BE2C (cell line): ENCODE data around the gene SDHC. TPM values are rescaled to one million over a fixed set of nuclear protein-coding genes. Genes with fewer than 3 reads are reported as not detected.

Experiments
- DNase-seq: peaks from one replicate; pipeline ENCODE4 v3.0.0-alpha.2; 2020
- H3K27me3 ChIP-seq: fragments of 250-450 bp; sonication (Bioruptor Pico); 2 replicates; pipeline ENCODE4 v1.5.1; 2020; ENCODE audit warnings: mild to moderate bottlenecking
- H3K36me3 ChIP-seq: fragments of 250-450 bp; sonication (Bioruptor Pico); 2 replicates; pipeline ENCODE4 v1.5.1; 2020; ENCODE audit warnings: mild to moderate bottlenecking
- H3K4me1 ChIP-seq: fragments of 250-450 bp; sonication (Bioruptor Pico); 2 replicates; pipeline ENCODE4 v1.5.1; 2020
- H3K4me3 ChIP-seq: 2 replicates; pipeline ENCODE4 v1.5.1; 2011; ENCODE audit warnings: low read depth, low read length
- H3K9me3 ChIP-seq: fragments of 250-450 bp; sonication (Bioruptor Pico); 2 replicates; pipeline ENCODE4 v1.5.1; 2020
- polyA plus RNA-seq: library from polyadenylated mRNA; unstranded; fragments of >200 nt; gene quantifications from one replicate; pipeline ENCODE4 v1.2.1, GENCODE V29; 2012; ENCODE audit warnings: low read depth, missing spikeins; ENCODE audit not compliant: insufficient read length, insufficient read depth
- TF ChIP-seq, protein P1 (sequence below): IDR thresholded peaks from 2 replicates; pipeline ENCODE4 v1.5.1; 2012; ENCODE audit warnings: mild to moderate bottlenecking, low read depth, low read length

Gene SDHC, protein sequence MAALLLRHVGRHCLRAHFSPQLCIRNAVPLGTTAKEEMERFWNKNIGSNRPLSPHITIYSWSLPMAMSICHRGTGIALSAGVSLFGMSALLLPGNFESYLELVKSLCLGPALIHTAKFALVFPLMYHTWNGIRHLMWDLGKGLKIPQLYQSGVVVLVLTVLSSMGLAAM
- 146 TPM for polyA plus RNA-seq

DNA sequence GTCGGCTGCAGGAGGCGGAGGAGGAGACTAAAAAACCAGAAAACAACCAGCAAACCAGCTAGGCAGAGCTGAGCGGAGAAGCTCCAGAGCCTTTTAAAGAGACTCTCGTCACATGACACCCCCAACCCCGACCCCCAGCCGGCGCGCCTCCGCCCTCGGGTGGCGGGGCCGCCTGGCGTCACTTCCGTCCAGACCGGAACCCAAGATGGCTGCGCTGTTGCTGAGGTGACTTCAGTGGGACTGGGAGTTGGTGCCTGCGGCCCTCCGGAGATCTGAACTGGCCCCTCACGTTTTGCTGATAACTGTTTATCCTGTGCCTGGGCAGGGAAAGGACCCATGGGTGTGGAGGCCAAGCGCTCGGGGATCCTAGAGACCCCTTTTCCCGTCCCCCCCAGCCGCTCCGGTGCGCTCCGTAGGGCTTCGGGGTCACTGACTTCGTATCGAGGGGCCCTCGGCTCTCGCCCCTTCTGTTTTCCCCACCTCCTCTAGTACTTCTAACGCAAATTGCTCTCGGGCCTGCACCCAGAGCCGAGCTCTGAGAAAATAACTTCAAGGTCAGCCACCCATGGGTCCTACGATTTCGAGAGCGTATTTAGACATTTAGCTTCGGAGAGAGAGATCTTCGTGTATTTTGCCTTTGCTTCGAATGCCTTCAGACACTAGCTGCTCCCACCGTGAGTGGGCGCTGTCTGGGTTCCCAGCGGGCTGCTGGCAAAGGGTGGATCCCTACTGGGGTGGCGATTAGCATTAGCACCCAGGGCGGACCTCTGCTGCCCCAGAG lies at the start of gene SDHC:
TSS of gene SDHC (plus strand) at position 181 of the 781 bp plus-strand sequence. CDS start at position 206, 25 bp downstream.
- Histone ChIP-seq H3K4me3 (peak within 1 kb of the TSS; percentile 94), H3K4me1 (0 out of 2 replicates have a peak, but pooled peaks cover 2% of the 10 kb centered on the region), H3K36me3 (peaks cover 3% of the 10 kb centered on the region; the same call in 1 of the 2 replicates), H3K9me3 (no peaks in the 10 kb centered on the region), H3K27me3 (no peaks in the 10 kb centered on the region)
- peak; percentile 92 for DNase-seq
- TF ChIP-seq, protein P1, sequence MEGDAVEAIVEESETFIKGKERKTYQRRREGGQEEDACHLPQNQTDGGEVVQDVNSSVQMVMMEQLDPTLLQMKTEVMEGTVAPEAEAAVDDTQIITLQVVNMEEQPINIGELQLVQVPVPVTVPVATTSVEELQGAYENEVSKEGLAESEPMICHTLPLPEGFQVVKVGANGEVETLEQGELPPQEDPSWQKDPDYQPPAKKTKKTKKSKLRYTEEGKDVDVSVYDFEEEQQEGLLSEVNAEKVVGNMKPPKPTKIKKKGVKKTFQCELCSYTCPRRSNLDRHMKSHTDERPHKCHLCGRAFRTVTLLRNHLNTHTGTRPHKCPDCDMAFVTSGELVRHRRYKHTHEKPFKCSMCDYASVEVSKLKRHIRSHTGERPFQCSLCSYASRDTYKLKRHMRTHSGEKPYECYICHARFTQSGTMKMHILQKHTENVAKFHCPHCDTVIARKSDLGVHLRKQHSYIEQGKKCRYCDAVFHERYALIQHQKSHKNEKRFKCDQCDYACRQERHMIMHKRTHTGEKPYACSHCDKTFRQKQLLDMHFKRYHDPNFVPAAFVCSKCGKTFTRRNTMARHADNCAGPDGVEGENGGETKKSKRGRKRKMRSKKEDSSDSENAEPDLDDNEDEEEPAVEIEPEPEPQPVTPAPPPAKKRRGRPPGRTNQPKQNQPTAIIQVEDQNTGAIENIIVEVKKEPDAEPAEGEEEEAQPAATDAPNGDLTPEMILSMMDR: peak; percentile 62

DNA sequence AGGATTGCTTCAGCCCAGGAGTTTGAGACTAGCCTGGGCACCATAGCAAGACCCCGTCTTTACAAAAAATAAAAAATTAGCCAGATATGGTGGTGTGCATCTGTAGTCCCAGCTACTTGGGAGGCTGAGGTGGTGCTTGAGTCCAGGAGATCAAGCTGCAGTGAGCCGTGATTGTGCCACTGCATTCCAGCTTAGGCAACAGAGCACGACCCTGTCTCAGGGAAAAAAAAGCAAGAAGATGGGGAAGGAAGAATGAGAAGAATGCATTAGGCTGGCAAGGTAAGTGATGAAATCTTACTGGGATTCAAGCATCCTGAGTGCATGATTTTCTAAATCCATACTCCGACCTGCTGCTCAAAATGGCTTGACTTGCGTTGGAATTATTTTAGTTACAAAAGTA lies 48.9 kb upstream of the SDHC start:
- no peak for DNase-seq
- peaks cover 19% of the 10 kb centered on the region for H3K27me3 ChIP-seq
- H3K9me3 ChIP-seq: no peaks in the 10 kb centered on the region
- TF ChIP-seq, protein P1: no peak
- no peaks in the 10 kb centered on the region for H3K36me3 ChIP-seq
- no peak overlapping the region for H3K4me3 ChIP-seq
- H3K4me1 ChIP-seq: no peaks in the 10 kb centered on the region

DNA sequence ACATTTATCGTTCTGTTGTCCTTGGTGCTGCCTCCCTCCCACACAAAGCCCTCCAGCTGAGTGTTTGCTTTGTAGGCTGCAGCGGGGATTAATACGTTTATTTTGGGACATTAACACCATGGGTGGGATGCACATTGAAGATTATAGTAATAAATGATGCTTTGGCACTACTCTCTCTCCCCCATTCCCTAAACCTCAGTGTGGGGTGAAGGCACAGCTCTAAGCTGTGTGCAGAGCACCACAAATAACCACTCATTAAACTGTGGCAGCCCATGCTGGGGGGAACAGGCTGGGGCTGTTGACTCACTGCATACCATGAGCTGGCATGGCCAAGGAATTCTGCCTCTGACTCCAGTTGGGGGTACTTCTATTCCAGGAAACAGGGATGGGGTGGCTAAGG lies 48.0 kb upstream of the SDHC start:
- Histone ChIP-seq H3K9me3 (no peaks in the 10 kb centered on the region), H3K4me3 (no peak overlapping the region), H3K36me3 (no peaks in the 10 kb centered on the region), H3K27me3 (peaks cover 10% of the 10 kb centered on the region), H3K4me1 (no peaks in the 10 kb centered on the region)
- DNase-seq: no peak
- TF ChIP-seq, protein P1: no peak

DNA sequence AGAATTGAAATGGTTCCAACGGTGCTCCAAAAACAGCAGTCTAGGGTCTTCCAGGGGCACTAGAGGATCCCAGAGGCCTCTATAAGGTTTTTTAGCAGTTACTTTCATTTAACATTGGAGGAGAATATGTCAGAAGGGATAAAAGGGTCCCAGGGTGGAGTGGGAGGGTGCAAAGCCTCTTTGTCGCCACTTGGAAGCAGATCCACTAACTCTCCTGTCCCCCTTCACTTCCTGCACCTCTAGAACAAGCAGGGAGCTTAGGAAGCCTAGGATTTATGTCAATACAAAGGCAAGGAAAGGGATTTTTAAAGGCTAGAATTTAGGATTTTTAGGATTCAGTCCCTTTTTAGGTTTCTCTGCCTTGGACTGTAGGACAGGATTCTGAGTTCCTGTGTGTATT lies 47.3 kb upstream of the SDHC start:
- Histone ChIP-seq H3K9me3 (no peaks in the 10 kb centered on the region), H3K4me1 (no peaks in the 10 kb centered on the region), H3K4me3 (no peak overlapping the region), H3K27me3 (peaks cover 4% of the 10 kb centered on the region), H3K36me3 (no peaks in the 10 kb centered on the region)
- no peak for DNase-seq
- TF ChIP-seq, protein P1: no peak

DNA sequence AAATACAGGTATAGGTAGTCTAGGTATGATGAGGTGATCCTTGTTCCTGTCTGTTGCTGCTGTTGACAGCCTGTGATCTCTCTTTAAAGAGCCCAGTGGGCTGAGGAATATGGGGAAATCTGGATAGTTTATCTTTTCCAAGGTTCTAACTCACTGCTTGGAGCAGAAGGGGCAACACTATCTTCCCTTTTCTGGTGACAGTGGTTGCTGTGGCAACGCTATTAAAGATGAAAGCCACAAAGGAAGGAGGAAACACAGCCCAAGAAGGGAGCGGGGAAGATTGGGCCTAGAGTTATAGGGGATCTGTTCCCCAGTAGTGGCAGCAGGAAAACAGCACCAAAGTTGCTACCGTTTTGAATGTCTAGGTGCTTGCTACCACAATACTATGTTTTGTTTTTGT lies 46.9 kb upstream of the SDHC start:
- Histone ChIP-seq H3K27me3 (0 out of 2 replicates have a peak, but pooled peaks cover 3% of the 10 kb centered on the region), H3K4me1 (no peaks in the 10 kb centered on the region), H3K36me3 (no peaks in the 10 kb centered on the region), H3K4me3 (no peak overlapping the region), H3K9me3 (no peaks in the 10 kb centered on the region)
- TF ChIP-seq, protein P1: no peak
- no peak for DNase-seq

DNA sequence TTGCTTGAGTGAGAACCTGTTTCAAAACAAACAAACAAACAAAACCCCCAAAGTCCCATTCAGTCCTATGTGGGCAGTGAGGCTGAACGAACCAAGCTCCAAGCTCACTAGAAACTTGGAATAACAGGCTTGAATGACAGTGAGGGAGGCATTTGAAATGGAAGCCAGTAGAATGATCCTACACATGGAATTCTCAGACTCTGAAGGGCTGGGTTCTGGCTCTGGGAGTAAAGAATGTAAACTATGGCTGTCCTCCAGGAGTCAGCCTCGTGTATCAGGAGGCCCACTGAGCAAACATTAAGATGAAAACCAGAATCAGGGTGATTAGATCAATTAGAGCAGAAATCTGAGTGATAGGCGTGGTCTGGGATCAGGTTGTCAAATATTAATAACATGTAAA lies 40.8 kb upstream of the SDHC start:
- no peak for DNase-seq
- Histone ChIP-seq H3K4me3 (no peak overlapping the region), H3K27me3 (peaks cover 4% of the 10 kb centered on the region; the same call in 1 of the 2 replicates), H3K4me1 (no peaks in the 10 kb centered on the region), H3K36me3 (no peaks in the 10 kb centered on the region), H3K9me3 (no peaks in the 10 kb centered on the region)
- TF ChIP-seq, protein P1: no peak
